ENCODE measurements around the gene DTD2. TPM values are rescaled to one million over a fixed set of nuclear protein-coding genes. Genes with fewer than 3 reads are reported as not detected.

DTD2 gene
- total RNA-seq, 1 donor from 2014 or later, result 12.8 TPM

- no peak for ATAC-seq
- no peak for DNase-seq (ENCODE audit: low spot score)
These were observed 48.9 kb downstream of the DTD2 start for GRCh38 chr14:31408421-31408820.

GRCh38 chr14:31405599-31406232, 51.6 kb downstream of the DTD2 start:
- DNase-seq (ENCODE audit: low spot score), result no peak
- ATAC-seq, result no peak

GRCh38 chr14:31405106-31405505, 52.2 kb downstream of the DTD2 start:
- DNase-seq (ENCODE audit: low spot score) (no peak), ATAC-seq (no peak)

- DNase-seq (ENCODE audit: low spot score) (no peak), ATAC-seq (no peak)
These were observed 53.6 kb downstream of the DTD2 start for GRCh38 chr14:31403707-31404106.

GRCh38 chr14:31402764-31403439, 54.4 kb downstream of the DTD2 start:
- no peak for DNase-seq (ENCODE audit: low spot score)
- ATAC-seq, result no peak

- DNase-seq (ENCODE audit: low spot score) (no peak), ATAC-seq (no peak)
These were observed 55.9 kb downstream of the DTD2 start for GRCh38 chr14:31401369-31401932.

GRCh38 chr14:31400031-31400638, 57.2 kb downstream of the DTD2 start:
- DNase-seq (ENCODE audit: low spot score) (no peak), ATAC-seq (no peak)

Other genes with a start within 250 kb of the DTD2 start
- gene HECTD1, start 249.7 kb downstream of the DTD2 start, total RNA-seq, result 165 TPM
- gene HEATR5A, start 37.0 kb downstream of the DTD2 start, total RNA-seq, result 21.5 TPM
- not detected for gene GPR33, start 30.5 kb upstream of the DTD2 start, total RNA-seq
- 7.2 TPM for gene NUBPL, start 103.9 kb upstream of the DTD2 start, total RNA-seq

Measured in left lobe of liver (tissue), 2 donors.